ENCODE data around the gene QSOX2.
"Not testable (repeated sequence)": the region's sequence is repeated elsewhere in the genome, so short reads cannot be mapped to it uniquely, and the experiment has no call there.

The QSOX2 gene

GRCh38 chr9:136236471-136237410 lies 8.9 kb downstream of the QSOX2 start:
- DNase-seq (ENCODE audit: low read depth), result not testable (repeated sequence)

DNA sequence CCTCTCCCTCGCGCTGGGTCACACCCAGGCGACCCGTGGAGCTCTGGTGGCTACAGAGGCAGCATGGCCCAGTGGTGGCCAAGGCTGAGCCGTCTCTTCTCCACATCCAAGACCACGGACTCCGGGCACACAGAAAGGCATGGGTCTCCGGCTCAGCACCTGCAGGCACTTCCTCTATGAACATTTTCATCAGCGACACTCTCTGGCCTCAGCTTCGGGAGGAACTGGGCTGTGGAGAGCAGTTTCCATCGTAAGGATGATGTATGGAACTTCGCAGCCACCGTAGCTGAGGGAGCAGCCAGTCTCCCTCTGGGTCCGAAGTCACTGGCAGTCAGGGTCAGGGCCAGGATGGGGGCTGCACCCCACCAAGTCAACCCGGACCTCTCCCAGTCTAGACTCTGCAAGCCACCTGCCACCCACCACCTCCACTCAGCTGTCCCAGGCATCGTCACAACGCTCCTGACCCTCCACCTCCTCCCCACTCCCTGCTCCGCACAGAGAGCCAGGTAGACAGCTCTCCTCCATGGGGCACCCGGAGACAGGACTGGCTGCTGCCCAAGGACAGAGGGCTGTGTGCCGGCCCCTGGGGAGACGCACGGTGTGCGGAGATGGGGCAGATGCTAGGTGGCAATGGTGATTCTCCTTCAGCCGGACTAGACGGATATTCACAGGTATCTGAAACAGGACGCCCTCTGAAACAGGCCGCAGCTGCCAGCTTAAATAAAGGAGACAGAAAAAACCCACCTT lies 9.7 kb downstream of the QSOX2 start:
- DNase-seq (ENCODE audit: low read depth), result no peak

GRCh38 chr9:136235171-136235570 lies 10.4 kb downstream of the QSOX2 start:
- DNase-seq (ENCODE audit: low read depth), result no peak

DNA sequence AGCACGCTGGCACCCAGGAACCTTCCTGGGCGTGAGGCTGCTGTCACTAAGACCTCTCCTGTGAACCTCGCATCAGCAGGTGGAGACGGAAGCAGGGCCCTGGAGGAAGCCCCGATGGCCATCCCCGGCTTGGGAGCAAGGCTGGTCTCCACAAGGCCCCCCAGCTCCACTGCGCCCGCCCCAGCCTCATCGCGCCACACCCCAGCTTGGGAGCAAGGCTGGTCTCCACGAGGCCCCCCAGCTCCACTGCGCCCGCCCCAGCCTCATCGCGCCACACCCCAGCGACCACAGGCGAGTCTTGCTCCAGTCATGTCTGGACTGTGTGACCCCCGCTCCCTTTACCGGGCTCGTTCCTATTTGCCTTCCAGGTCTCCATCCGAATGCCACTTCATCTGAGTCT lies 11.0 kb downstream of the QSOX2 start:
- DNase-seq (ENCODE audit: low read depth), result no peak

DNA sequence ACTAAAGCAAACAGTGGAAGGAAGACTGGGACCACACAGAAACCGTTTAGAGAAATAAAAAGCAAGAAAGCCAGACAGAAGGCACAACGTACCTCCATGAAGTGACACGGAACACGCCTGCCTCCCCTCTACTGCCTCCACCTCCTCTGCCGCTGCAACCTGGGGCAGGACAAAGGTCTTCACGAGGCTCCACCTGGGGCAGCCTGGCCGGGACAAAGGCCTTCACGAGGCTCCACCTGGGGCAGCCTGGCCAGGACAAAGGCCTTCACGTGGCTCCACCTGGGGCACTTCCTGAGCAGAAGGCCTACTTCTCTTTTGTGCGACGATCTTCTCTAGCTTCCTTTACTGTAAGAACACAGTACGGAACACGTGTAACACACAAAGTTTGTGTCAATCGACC lies 11.7 kb downstream of the QSOX2 start:
- DNase-seq (ENCODE audit: low read depth), result no peak

GRCh38 chr9:136233411-136233810 lies 12.2 kb downstream of the QSOX2 start:
- DNase-seq (ENCODE audit: low read depth), result no peak

GRCh38 chr9:136232969-136233368 lies 12.6 kb downstream of the QSOX2 start:
- no peak for DNase-seq (ENCODE audit: low read depth)

DNA sequence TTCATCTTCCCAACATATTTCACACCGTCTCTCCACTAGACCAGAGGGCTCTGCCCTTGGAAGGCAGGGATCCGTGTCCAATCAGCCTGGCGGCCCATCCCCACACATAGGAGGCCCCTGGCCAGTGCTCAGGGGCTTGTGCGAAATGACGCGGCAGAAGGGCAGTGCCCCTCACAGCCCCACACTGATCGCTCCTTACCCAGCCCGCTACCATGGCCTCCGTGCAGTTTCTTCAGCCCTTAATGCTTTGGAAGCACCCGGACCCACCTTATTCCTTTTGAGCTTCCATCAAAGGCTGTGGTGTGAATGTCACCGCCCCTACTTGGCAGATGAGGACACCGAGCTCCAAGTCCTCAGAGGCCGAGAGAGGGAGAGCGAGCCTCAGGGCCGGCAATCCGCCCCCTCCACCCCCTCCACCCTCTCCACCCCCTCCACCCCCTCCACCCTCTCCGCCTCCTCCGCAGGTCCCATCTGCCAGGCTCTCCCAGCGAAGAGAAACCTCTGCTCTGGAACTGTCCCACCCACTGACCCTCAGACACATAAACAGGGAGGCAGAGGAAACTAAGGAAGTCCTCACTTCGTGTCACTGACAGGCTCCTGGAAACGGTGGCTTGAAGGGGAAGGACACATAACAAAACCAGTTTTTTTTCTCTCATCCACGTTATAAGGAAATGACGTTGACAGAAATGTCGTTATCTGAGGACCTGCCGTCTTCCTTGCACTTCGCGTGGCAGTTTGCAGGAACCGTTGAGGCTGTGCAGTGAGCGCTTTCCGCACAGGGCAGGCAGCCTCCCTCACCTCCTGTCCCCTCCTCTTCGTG lies 13.9 kb downstream of the QSOX2 start:
- DNase-seq (ENCODE audit: low read depth), result no peak

DNA sequence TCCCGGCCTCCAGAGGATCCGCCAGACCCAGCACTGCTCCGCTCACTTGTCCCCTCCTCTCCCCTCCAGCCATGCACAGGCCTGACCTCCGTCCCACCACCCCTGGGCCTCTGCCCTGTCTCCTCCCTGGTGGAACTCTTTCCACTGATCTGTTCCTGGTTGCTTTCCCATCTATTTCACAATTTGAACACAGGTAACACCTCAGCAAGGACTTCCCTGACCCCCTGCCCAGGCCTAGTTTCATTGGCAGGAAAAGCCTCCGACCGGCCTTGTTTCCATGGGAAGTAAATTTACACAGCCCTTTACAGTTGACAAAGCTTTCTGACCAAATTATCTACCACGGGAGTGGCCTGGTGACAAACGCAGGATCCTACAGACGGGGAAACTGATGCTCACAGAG lies 14.8 kb downstream of the QSOX2 start:
- DNase-seq (ENCODE audit: low read depth), result no peak

GRCh38 chr9:136230365-136230764 lies 15.2 kb downstream of the QSOX2 start:
- DNase-seq (ENCODE audit: low read depth), result no peak

- no peak for DNase-seq (ENCODE audit: low read depth)
Measured at GRCh38 chr9:136229096-136230065, 16.2 kb downstream of the QSOX2 start.

DNA sequence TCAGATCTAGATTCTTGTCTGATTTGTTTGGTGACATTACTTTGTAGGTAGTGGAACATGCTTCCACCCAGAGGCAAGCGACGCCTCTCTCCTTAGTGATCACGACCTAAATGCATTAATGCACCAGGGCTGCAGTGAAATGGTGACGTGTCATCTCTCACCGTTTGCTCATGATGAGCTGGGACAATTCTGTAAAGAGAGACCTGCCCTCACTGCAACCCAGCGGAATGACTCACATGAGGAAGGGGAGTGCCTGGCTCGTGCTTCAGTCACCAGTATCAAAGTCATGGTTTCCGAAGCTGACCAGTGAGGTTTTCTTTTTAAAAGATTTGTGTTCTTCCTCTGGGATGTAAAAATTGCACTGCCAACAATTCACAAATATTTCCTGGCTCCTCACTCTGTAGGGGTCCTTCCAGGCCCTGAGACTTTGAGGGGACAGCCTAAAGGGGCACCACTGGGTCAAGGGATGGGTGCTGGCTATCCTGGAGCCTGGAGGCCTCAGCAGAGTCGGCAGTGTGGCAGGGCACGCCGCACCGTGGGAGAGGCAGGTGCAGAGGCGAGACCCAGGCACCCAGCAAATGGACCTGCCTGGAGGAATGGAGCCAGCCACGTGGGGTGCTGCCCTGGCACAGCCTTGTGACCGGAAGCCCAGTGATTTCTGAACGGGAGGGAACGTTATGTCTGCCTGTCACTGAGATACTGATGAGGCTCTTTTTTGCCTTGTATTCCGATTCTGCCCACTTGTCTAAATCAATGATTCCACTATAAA lies 17.3 kb downstream of the QSOX2 start:
- DNase-seq (ENCODE audit: low read depth), result no peak

DNA sequence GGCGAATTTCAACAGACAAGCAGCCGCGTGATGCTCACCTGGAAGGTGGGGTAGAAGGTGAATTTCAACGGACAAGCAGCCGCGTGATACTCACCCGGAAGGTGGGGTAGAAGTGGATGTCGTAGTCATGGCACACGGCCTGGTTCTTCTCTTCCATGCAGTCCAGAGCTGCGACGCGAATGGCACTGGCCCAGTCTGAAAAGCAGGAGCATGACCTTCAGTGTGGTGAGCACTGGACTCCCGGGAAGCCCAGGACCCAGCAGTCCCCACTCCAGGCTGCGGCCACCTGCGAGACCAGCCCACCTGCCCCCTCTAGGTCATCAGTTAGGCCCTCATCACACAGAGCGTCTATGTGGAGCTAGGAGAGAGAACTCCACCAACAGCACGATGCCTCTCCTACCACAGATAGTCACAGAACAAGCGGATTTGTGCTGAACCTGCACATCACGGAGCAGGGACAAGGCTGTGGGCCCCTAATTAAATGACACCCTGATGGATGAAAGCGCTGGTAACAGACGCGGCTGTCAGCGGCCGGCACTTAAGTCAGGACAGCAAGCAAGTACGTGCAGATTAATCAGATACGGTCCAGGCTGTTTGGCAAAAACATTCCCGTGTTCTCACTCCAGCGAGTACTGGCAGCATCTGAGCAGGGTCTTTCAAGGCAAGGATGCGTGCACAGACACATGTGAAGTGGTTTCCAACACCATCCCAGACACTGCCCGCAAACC lies 18.8 kb downstream of the QSOX2 start:
- no peak for DNase-seq (ENCODE audit: low read depth)

- DNase-seq (ENCODE audit: low read depth), result no peak
Measured at GRCh38 chr9:136225748-136226679, 19.6 kb downstream of the QSOX2 start.

DNA sequence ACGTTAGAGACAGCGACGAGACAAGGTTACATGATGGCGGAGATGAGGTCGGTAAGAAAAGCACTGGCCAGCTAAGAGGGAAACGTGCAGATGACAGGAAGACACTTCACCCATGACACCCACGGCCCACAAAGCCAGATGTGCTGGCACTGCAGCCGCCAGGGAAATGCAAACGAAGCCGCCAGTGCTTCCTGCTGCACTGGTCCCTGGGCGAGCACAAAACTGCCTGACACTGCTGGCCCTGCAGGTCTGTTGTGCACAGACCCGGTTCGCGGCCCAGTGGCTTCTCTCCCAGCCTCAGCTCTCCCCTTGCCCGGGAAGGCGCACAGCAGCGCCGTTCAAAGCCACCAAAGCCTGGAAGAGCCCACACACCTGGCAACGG lies 20.3 kb downstream of the QSOX2 start:
- no peak for DNase-seq (ENCODE audit: low read depth)

DNA sequence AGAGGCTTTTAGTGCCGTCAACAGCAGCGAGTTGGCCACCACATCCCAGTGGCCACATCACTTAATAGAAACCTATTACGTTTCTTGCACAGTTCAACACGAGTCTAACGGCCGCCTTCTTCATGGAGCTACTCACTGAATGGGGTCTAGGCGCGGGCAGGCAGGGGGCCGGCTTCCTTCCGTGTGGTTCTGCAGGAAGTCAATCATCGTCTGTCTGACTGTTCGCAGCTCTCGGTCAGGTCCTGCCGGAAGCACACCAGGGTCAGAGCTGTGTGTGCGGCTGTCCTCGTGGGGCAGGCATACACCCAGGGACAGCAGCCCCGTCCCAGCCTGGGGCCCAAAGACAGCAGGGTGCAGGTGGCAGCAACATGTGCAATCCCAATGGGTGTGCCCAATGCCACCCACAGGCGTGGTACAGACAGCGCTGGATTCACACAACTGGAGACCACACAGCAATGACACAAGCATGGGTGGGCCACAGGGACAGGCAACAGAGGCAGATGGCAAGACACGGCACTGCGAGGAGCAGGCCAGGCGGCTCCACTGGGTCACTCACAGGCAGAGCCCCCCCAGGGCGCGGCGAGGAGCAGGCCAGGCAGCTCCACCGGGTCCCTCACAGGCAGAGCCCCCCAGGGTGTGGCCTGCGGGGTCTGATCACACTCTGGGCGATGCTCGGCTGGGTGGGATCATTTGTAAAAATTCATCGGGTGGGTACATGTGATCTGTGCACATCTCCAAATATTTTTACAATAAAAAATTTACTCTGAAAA lies 21.6 kb downstream of the QSOX2 start:
- no peak for DNase-seq (ENCODE audit: low read depth)

- DNase-seq (ENCODE audit: low read depth), result no peak
Measured at GRCh38 chr9:136222906-136223285, 22.7 kb downstream of the QSOX2 start.

Measured in GM04504 (cell line).